Endothelial cell (in vitro differentiated cells): ENCODE data around the gene ALKBH6. TPM values are rescaled to one million over a fixed set of nuclear protein-coding genes. Genes with fewer than 3 reads are reported as not detected.
A peak's percentile ranks its signal among the peaks of the same experiment; 100 is the strongest.
"Not testable (repeated sequence)": the region's sequence is repeated elsewhere in the genome, so short reads cannot be mapped to it uniquely, and the experiment has no call there.

Experiments used
- DNase-seq: peaks from one replicate; pipeline ENCODE4 v3.0.0; 2021; ENCODE audit warnings: low spot score
- H3K27ac Mint-ChIP-seq: one replicate; pipeline ENCODE4 v1.8.0; 2021; ENCODE audit warnings: mixed read lengths, inconsistent platforms; ENCODE audit not compliant: unreplicated experiment
- H3K27me3 Mint-ChIP-seq: one replicate; pipeline ENCODE4 v1.8.0; 2021; ENCODE audit warnings: mild to moderate bottlenecking, moderate library complexity, mixed read lengths, inconsistent platforms; ENCODE audit not compliant: unreplicated experiment
- H3K36me3 Mint-ChIP-seq: one replicate; pipeline ENCODE4 v1.8.0; 2021; ENCODE audit warnings: mild to moderate bottlenecking, low read depth, mixed read lengths, inconsistent platforms; ENCODE audit not compliant: unreplicated experiment
- H3K4me1 Mint-ChIP-seq: one replicate; pipeline ENCODE4 v1.8.0; 2021; ENCODE audit warnings: mild to moderate bottlenecking, mixed read lengths, inconsistent platforms; ENCODE audit not compliant: unreplicated experiment
- H3K4me3 Mint-ChIP-seq: one replicate; pipeline ENCODE4 v1.8.0; 2021; ENCODE audit warnings: mild to moderate bottlenecking, mixed read lengths, inconsistent platforms; ENCODE audit not compliant: unreplicated experiment
- H3K9me3 Mint-ChIP-seq: one replicate; pipeline ENCODE4 v1.8.0; 2021; ENCODE audit warnings: mixed read lengths, inconsistent platforms; ENCODE audit not compliant: unreplicated experiment
- total RNA-seq: library from RNA; stranded (reverse); fragmentation: NEBNext Ultra II Directional; extraction: Animal tissue kit (Norgen Biotek cat#: 25700); gene quantifications from one replicate; pipeline ENCODE4 v1.2.1, GENCODE V29; 2021; ENCODE audit not compliant: unreplicated experiment
- TF ChIP-seq, protein P1 (sequence below): fragments of 200-600 bp; sonication (generic); IDR thresholded peaks from one replicate; pipeline ENCODE4 v1.5.0; 2021; ENCODE audit warnings: antibody characterized with exemption; ENCODE audit not compliant: unreplicated experiment

The ALKBH6 gene
- total RNA-seq, 1 donor from 2014 or later = 27.3 TPM

DNA sequence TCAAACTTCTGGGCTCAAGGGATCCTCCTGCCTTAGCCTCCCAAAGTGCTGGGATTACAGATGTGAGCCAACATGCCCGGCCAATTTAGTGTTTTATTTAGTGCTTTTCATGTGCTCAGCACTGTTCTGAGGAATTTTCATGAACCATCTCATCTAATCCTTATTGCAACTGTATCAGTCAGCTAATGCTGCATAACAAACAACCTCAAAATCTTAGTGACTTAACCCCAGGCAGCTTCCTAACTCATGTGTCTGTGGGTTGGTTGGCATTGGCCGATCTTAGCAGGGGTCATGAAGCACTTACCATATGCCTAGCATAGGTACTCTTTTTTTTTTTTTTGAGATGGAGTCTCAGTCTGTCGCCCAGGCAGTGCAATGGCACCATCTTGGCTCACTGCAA is 25.2 kb downstream of the ALKBH6 start:
- TF ChIP-seq, protein P1, sequence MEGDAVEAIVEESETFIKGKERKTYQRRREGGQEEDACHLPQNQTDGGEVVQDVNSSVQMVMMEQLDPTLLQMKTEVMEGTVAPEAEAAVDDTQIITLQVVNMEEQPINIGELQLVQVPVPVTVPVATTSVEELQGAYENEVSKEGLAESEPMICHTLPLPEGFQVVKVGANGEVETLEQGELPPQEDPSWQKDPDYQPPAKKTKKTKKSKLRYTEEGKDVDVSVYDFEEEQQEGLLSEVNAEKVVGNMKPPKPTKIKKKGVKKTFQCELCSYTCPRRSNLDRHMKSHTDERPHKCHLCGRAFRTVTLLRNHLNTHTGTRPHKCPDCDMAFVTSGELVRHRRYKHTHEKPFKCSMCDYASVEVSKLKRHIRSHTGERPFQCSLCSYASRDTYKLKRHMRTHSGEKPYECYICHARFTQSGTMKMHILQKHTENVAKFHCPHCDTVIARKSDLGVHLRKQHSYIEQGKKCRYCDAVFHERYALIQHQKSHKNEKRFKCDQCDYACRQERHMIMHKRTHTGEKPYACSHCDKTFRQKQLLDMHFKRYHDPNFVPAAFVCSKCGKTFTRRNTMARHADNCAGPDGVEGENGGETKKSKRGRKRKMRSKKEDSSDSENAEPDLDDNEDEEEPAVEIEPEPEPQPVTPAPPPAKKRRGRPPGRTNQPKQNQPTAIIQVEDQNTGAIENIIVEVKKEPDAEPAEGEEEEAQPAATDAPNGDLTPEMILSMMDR = no peak
- H3K4me1 Mint-ChIP-seq = no peaks in the 10 kb centered on the region
- H3K36me3 Mint-ChIP-seq = peaks cover 4% of the 10 kb centered on the region
- peaks cover 15% of the 10 kb centered on the region for H3K27me3 Mint-ChIP-seq
- no peaks in the 10 kb centered on the region for H3K9me3 Mint-ChIP-seq
- H3K27ac Mint-ChIP-seq = no peak overlapping the region
- DNase-seq = no peak
- H3K4me3 Mint-ChIP-seq = no peak overlapping the region

- peaks cover 4% of the 10 kb centered on the region for H3K36me3 Mint-ChIP-seq
- DNase-seq = no peak
- TF ChIP-seq, protein P1 = no peak
- H3K9me3 Mint-ChIP-seq = no peaks in the 10 kb centered on the region
- H3K4me1 Mint-ChIP-seq = no peaks in the 10 kb centered on the region
- H3K27ac Mint-ChIP-seq = no peak overlapping the region
- peaks cover 17% of the 10 kb centered on the region for H3K27me3 Mint-ChIP-seq
- no peak overlapping the region for H3K4me3 Mint-ChIP-seq
Observed at GRCh38 chr19:35987571-35987896, 26.5 kb downstream of the ALKBH6 start.

DNA sequence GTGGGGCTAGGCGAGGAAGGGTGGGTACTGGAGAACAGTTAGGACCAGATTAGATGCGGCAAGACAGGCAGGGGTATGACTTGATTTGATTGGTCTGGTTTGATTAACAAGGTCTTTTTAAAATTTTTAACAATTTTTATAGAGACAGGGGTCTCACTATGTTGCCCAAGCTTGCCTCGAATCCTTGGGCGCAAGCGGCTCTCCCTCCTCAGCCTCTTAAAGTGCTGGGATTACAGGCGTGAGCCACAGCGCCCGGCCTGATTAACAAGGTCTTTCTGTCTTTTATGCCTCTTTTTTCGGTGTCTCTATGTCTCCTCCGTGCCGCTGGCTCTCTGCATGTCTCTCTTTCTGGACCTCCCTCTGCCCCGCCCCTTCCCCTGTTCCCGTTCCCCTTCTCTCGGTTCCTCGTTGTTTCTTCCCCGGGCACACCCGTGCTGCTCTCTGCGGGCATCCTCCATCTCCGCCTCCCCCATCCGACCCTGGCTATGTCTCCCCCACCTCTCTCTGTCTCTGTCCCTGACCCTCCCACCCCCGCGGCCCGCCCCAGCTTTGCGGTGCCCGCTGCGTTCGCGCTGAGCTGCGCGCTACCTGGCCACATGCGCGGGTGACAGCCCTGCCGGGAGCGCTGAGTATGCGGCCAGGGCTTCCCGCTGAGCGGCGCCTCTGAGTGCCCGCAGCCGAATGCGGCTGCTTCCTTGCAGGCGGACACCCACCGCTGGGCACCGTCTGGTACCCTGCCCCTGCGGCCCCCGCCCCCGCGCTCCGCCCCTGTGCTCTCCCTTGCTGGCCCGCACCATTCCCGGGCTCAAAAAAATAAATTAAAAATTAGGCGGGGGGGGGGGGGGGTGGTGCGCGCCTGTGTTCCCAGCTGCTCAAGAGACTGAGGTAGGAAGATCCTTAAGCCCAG is 27.1 kb downstream of the ALKBH6 start:
- TF ChIP-seq, protein P1 = no peak
- H3K27me3 Mint-ChIP-seq = peaks cover 17% of the 10 kb centered on the region
- H3K27ac Mint-ChIP-seq = no peak overlapping the region
- peaks cover 4% of the 10 kb centered on the region for H3K36me3 Mint-ChIP-seq
- peak; percentile 38 for DNase-seq
- no peaks in the 10 kb centered on the region for H3K4me1 Mint-ChIP-seq
- no peaks in the 10 kb centered on the region for H3K9me3 Mint-ChIP-seq
- peak overlapping the region; percentile 83 for H3K4me3 Mint-ChIP-seq

DNA sequence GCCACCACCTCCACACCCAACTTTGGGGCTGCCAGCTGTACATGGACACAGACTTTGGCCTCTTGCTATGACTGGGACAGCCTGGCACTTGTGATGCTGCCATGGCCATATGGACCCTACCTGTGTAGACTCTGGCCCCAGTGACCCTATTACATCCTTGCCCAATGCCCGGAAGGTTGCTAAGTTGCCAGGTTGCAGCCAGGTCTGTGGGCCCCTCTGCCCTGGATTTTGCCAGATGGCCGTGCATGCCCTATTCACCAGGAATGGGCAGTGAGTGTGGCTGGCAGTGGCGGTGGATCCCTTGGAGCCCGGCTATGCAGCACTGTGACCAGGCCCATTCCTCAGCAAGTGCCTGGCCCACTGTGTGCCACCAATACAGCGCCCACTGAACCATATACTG is 27.9 kb downstream of the ALKBH6 start:
- TF ChIP-seq, protein P1 = no peak
- DNase-seq = no peak
- Mint-ChIP-seq H3K4me3 (peak overlapping the region; percentile 31), H3K4me1 (no peaks in the 10 kb centered on the region), H3K27me3 (peaks cover 17% of the 10 kb centered on the region), H3K9me3 (no peaks in the 10 kb centered on the region), H3K36me3 (peaks cover 4% of the 10 kb centered on the region), H3K27ac (no peak overlapping the region)

GRCh38 chr19:35983177-35983576 is 30.8 kb downstream of the ALKBH6 start:
- TF ChIP-seq, protein P1 = no peak
- Mint-ChIP-seq H3K27me3 (peaks cover 14% of the 10 kb centered on the region), H3K4me1 (no peaks in the 10 kb centered on the region), H3K27ac (no peak overlapping the region), H3K36me3 (peaks cover 4% of the 10 kb centered on the region), H3K9me3 (no peaks in the 10 kb centered on the region), H3K4me3 (no peak overlapping the region)
- DNase-seq = no peak

- peaks cover 13% of the 10 kb centered on the region for H3K27me3 Mint-ChIP-seq
- not testable (repeated sequence) for H3K4me3 Mint-ChIP-seq, H3K27ac Mint-ChIP-seq, H3K9me3 Mint-ChIP-seq, DNase-seq, H3K36me3 Mint-ChIP-seq, H3K4me1 Mint-ChIP-seq
Observed at GRCh38 chr19:35980997-35981396, 33.0 kb downstream of the ALKBH6 start.
